GM23338 (cell line): ENCODE data around the gene P2RY8. TPM values are rescaled to one million over a fixed set of nuclear protein-coding genes. Genes with fewer than 3 reads are reported as not detected.

ENCODE experiments used
- ATAC-seq: fragments of 200-7000 bp; cut with Tn5 transposase; 3 replicates; pipeline ENCODE4 v1.9.1; 2020
- DNase-seq: peaks from one replicate; pipeline ENCODE4 v3.0.0-alpha.2; 2015; ENCODE audit warnings: low spot score
- H2AFZ ChIP-seq: fragments of 200-600 bp; sonication (generic); 2 replicates; pipeline ENCODE4 v1.8.0; 2016; ENCODE audit warnings: antibody characterized with exemption, mild to moderate bottlenecking, moderate library complexity
- H3F3A ChIP-seq: fragments of 200-600 bp; sonication (generic); replicated peaks from 2 replicates; pipeline ENCODE4 v1.8.0; 2017; ENCODE audit warnings: antibody characterized with exemption, mixed run types, low read depth
- H3K27ac ChIP-seq: fragments of 200-600 bp; sonication (generic); 2 replicates; pipeline ENCODE4 v1.6.1; 2016; ENCODE audit warnings: low read depth
- H3K27me3 ChIP-seq: fragments of 200-600 bp; sonication (generic); 2 replicates; pipeline ENCODE4 v1.8.0; 2016; ENCODE audit warnings: mild to moderate bottlenecking, mixed run types, moderate library complexity; ENCODE audit not compliant: insufficient read depth
- H3K36me3 ChIP-seq: fragments of 200-600 bp; sonication (generic); 2 replicates; pipeline ENCODE4 v1.8.0; 2016; ENCODE audit warnings: mild to moderate bottlenecking; ENCODE audit not compliant: insufficient read depth
- H3K4me1 ChIP-seq: fragments of 200-600 bp; sonication (generic); 2 replicates; pipeline ENCODE4 v1.8.0; 2016; ENCODE audit warnings: mild to moderate bottlenecking, moderate library complexity; ENCODE audit not compliant: insufficient read depth
- H3K4me2 ChIP-seq: fragments of 200-600 bp; sonication (generic); 2 replicates; pipeline ENCODE4 v1.7.1; 2017; ENCODE audit warnings: mixed run types
- H3K4me3 ChIP-seq: fragments of 200-600 bp; sonication (generic); 2 replicates; pipeline ENCODE4 v1.6.1; 2016; ENCODE audit warnings: mixed run types
- H3K79me2 ChIP-seq: fragments of 200-600 bp; sonication (generic); replicated peaks from 2 replicates; pipeline ENCODE4 v1.8.0; 2017; ENCODE audit warnings: mild to moderate bottlenecking; ENCODE audit not compliant: insufficient read depth
- H3K9me2 ChIP-seq: fragments of 200-600 bp; sonication (generic); 2 replicates; pipeline ENCODE4 v1.8.0; 2017; ENCODE audit not compliant: insufficient read depth
- H4K20me1 ChIP-seq: fragments of 200-600 bp; sonication (generic); replicated peaks from 2 replicates; pipeline ENCODE4 v1.8.0; 2017; ENCODE audit warnings: mild to moderate bottlenecking; ENCODE audit not compliant: insufficient read depth
- H3K27ac Mint-ChIP-seq: 2 replicates; pipeline ENCODE4 v1.8.0; 2020; ENCODE audit warnings: inconsistent platforms, mild to moderate bottlenecking, moderate library complexity, mixed read lengths
- H3K27me3 Mint-ChIP-seq: 3 replicates; pipeline ENCODE4 v1.8.0; 2022; ENCODE audit warnings: low read depth, mild to moderate bottlenecking, moderate library complexity, mixed read lengths, inconsistent platforms; ENCODE audit not compliant: insufficient read depth, poor library complexity
- H3K36me3 Mint-ChIP-seq: 3 replicates; pipeline ENCODE4 v1.8.0; 2021; ENCODE audit warnings: low read depth, mild to moderate bottlenecking, inconsistent platforms, moderate library complexity, mixed read lengths
- H3K4me1 Mint-ChIP-seq: 3 replicates; pipeline ENCODE4 v1.8.0; 2020; ENCODE audit warnings: mild to moderate bottlenecking, inconsistent platforms, mixed read lengths
- H3K4me3 Mint-ChIP-seq: 3 replicates; pipeline ENCODE4 v1.8.0; 2021; ENCODE audit warnings: moderate library complexity, mild to moderate bottlenecking, inconsistent platforms, mixed read lengths
- H3K9me3 Mint-ChIP-seq: 3 replicates; pipeline ENCODE4 v1.8.0; 2020; ENCODE audit warnings: moderate library complexity, mild to moderate bottlenecking, inconsistent platforms, mixed read lengths
- CREB1 ChIP-seq: fragments of 250-450 bp; sonication (Bioruptor Pico); IDR thresholded peaks from 2 replicates; pipeline ENCODE4 v1.5.0; 2020; ENCODE audit warnings: low read depth, mild to moderate bottlenecking, moderate library complexity
- CTCF ChIP-seq, 2 experiments: fragments of 200-600 bp in 1 of 2; sonication (generic) in 1 of 2; conservative IDR thresholded peaks; 2 replicates each; pipeline versions ENCODE4 v1.5.1 to v1.6.1; 2016 to 2017; ENCODE audit warnings: antibody characterized with exemption in 2 of 2, low read depth in 2 of 2, mild to moderate bottlenecking in 2 of 2, moderate library complexity in 1 of 2
- ETS1 ChIP-seq: IDR thresholded peaks from 2 replicates; pipeline ENCODE4 v1.6.1; 2016; ENCODE audit warnings: antibody characterized with exemption
- EZH2 ChIP-seq: fragments of 200-600 bp; sonication (generic); IDR thresholded peaks from one replicate; pipeline ENCODE4 v1.8.0; 2017; ENCODE audit warnings: antibody characterized with exemption, mild to moderate bottlenecking, low read depth; ENCODE audit not compliant: unreplicated experiment
- EZH2phosphoT487 ChIP-seq: fragments of 200-600 bp; sonication (generic); IDR thresholded peaks from one replicate; pipeline ENCODE4 v1.8.1; 2018; ENCODE audit warnings: antibody characterized with exemption; ENCODE audit not compliant: unreplicated experiment
- JUNB ChIP-seq: IDR thresholded peaks from one replicate; pipeline ENCODE4 v1.6.1; 2016; ENCODE audit warnings: antibody characterized with exemption; ENCODE audit not compliant: unreplicated experiment
- NANOG ChIP-seq: IDR thresholded peaks from 2 replicates; pipeline ENCODE4 v1.6.1; 2016; ENCODE audit warnings: antibody characterized with exemption, borderline replicate concordance
- POLR2AphosphoS5 ChIP-seq: IDR thresholded peaks from 2 replicates; pipeline ENCODE4 v1.6.1; 2016; ENCODE audit warnings: antibody characterized with exemption, low read depth
- REST ChIP-seq: IDR thresholded peaks from one replicate; pipeline ENCODE4 v1.6.1; 2018; ENCODE audit warnings: antibody characterized with exemption; ENCODE audit not compliant: unreplicated experiment
- STAT1 ChIP-seq: IDR thresholded peaks from one replicate; pipeline ENCODE4 v1.6.1; 2016; ENCODE audit warnings: antibody characterized with exemption; ENCODE audit not compliant: unreplicated experiment
- ZNF114 ChIP-seq: fragments of 250-450 bp; sonication (Bioruptor Pico); IDR thresholded peaks from 2 replicates; pipeline ENCODE4 v1.5.0; 2020; ENCODE audit warnings: mild to moderate bottlenecking, moderate library complexity
- ZNF331 ChIP-seq: fragments of 250-450 bp; sonication (Bioruptor Pico); IDR thresholded peaks from 2 replicates; pipeline ENCODE4 v1.5.0; 2020; ENCODE audit warnings: low read depth, mild to moderate bottlenecking, moderate library complexity
- ZNF462 ChIP-seq: fragments of 250-450 bp; sonication (Bioruptor Pico); IDR thresholded peaks from 2 replicates; pipeline ENCODE4 v1.5.0; 2020; ENCODE audit warnings: mild to moderate bottlenecking, moderate library complexity
- polyA plus RNA-seq: library from polyadenylated mRNA; unstranded; fragments of >200 nt; fragmentation: Nextera tagmentation; extraction: Ambion mirVana; gene quantifications from 2 replicates; pipeline ENCODE4 v1.2.1, GENCODE V29; 2016
- total RNA-seq: library from RNA; depleted of rRNA; stranded (reverse); fragments of >200 nt; shearing (Covaris generic); gene quantifications from 2 replicates; pipeline ENCODE4 v1.2.3, GENCODE V29; 2014

Gene P2RY8
- total and polyA plus RNA-seq, 2 experiments from 2014 or later, result 0.24 TPM; not detected in 1

GRCh38 chrX:1449823-1450149 lies 87.2 kb downstream of the P2RY8 start:
- Histone ChIP-seq H3K9me2 (peaks cover 25% of the 10 kb centered on the region), H4K20me1 (peaks cover 5% of the 10 kb centered on the region), H3K36me3 (no peaks in the 10 kb centered on the region), H3K79me2 (peaks cover 78% of the 10 kb centered on the region), H3K4me3 (no peak overlapping the region), H3K4me2 (no peak overlapping the region), H3K4me1 (no peaks in the 10 kb centered on the region), H3K27ac (no peak overlapping the region), H3F3A (peaks cover 8% of the 10 kb centered on the region; the same call in 1 of the 2 replicates), H2AFZ (no peak overlapping the region), H3K27me3 (no peaks in the 10 kb centered on the region)
- Mint-ChIP-seq H3K4me1 (no peaks in the 10 kb centered on the region), H3K36me3 (peaks cover 57% of the 10 kb centered on the region), H3K4me3 (no peak overlapping the region), H3K27me3 (peaks cover 24% of the 10 kb centered on the region), H3K27ac (no peak overlapping the region), H3K9me3 (peaks cover 72% of the 10 kb centered on the region)
- ATAC-seq (no peak), DNase-seq (no peak)
- TF ChIP-seq EZH2 (no peak), EZH2phosphoT487 (no peak), POLR2AphosphoS5 (no peak), NANOG (no peak), JUNB (no peak), STAT1 (no peak), CREB1 (CRISPR knock-in tag) (no peak), CTCF (conservative IDR thresholded peaks at IDR 0.05; ENCODE audit: low read depth in 2 of 2) (no peak), ETS1 (no peak), ZNF114 (no peak), ZNF331 (CRISPR knock-in tag) (no peak), REST (no peak), ZNF462 (no peak)
